Uterus (tissue), 2 donors: Measurements from ENCODE around the gene PHLDA2.

Source experiments
- CTCF ChIP-seq, 4 experiments: fragments of 200-600 bp in 2 of 4; fragments of 450-650 bp in 2 of 4; sonication (generic) in 2 of 4; IDR thresholded peaks; one replicate each; pipeline ENCODE4 v1.5.1; 2016 to 2019; ENCODE audit warnings: antibody characterized with exemption in 4 of 4, mild to moderate bottlenecking in 2 of 4, moderate library complexity in 1 of 4
- POLR2A ChIP-seq, 2 donors: fragments of 450-650 bp; IDR thresholded peaks; one replicate each; pipeline ENCODE4 v1.6.1; 2016; ENCODE audit warnings: antibody characterized with exemption in 2 of 2, mild to moderate bottlenecking in 1 of 2, moderate library complexity in 1 of 2

DNA sequence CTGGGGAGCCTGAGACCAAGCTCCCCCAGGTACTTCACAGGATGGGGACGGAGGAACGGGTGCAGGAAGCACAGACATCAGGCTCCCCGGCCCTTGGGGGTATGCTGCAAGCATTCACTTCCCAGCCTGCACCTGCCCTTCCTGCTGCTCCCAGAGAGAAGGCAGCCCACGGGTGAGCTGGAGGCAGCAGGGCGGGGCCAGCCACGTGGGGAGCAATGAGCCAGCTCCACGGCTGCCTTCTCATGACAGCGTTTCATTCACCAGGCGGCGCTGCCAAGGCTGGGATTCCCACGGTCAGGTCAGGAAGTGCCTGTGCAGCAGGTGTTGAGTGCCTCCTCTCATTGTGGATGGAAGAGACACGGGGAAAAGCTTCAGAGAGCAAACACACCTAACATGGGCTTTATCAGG, 14.5 kb upstream of the PHLDA2 start:
- TF ChIP-seq CTCF (IDR thresholded peaks at IDR 0.05) (no peak), POLR2A (IDR thresholded peaks at IDR 0.05) (no peak)
